T-cell (primary cell): Measurements from ENCODE around the gene ARHGEF11. TPM values are rescaled to one million over a fixed set of nuclear protein-coding genes. Genes with fewer than 3 reads are reported as not detected.

Experiments used
- ATAC-seq, 4 experiments: fragments of 200-7000 bp in 3 of 4; fragments of 150-1000 bp in 1 of 4; cut with Tn5 transposase; replicated peaks in 1 of 4; 1 replicate in 3 of 4; 2 replicates in 1 of 4; pipeline ENCODE4 v1.10.0; 2021; ENCODE audit warnings: moderate library complexity in 3 of 4, mild to moderate bottlenecking in 2 of 4, moderate number of reproducible peaks in 1 of 4
- CTCF ChIA-PET, 2 donors: fragments of 300-600 bp; sonication (Branson Sonifier 250); formaldehyde crosslinking; loops; one replicate each; lab custom pipeline; 2022; ENCODE audit warnings: antibody characterized with exemption in 2 of 2; lab: Charles Lee
- POLR2A ChIA-PET, 2 donors: fragments of 300-600 bp; sonication (Branson Sonifier 250); formaldehyde crosslinking; loops; one replicate each; lab custom pipeline; 2022; ENCODE audit warnings: antibody characterized with exemption in 2 of 2; lab: Charles Lee
- DNase-seq, 35 experiments: peaks; one replicate each; pipeline versions ENCODE4 v3.0.0 to v3.0.0-alpha.2; 2013 to 2023
- H3K27ac ChIP-seq: one replicate; pipeline ENCODE4 v1.5.1; 2013; ENCODE audit warnings: low read length
- H3K27me3 ChIP-seq, 2 experiments: replicated peaks in 1 of 2; 1 replicate in 1 of 2; 2 replicates in 1 of 2; pipeline versions ENCODE4 v1.6.1 to v1.7.0; 2013; ENCODE audit warnings: low read length in 1 of 2, mixed read lengths in 1 of 2; ENCODE audit not compliant: control insufficient read depth in 2 of 2, insufficient read depth in 2 of 2; ENCODE audit errors: extremely low read depth in 1 of 2
- H3K36me3 ChIP-seq, 2 donors: 1 replicate in 1 of 2; 2 replicates in 1 of 2; pipeline versions ENCODE4 v1.6.1 to v1.7.0; 2013; ENCODE audit warnings: low read length in 1 of 2; ENCODE audit not compliant: control insufficient read depth in 2 of 2, insufficient read depth in 1 of 2; ENCODE audit errors: extremely low read depth in 1 of 2
- H3K4me1 ChIP-seq, 2 experiments: 1 replicate in 1 of 2; 2 replicates in 1 of 2; pipeline versions ENCODE4 v1.6.1 to v1.7.0; 2013; ENCODE audit warnings: low read length in 2 of 2, mixed read lengths in 1 of 2; ENCODE audit not compliant: insufficient read depth in 2 of 2, control insufficient read depth in 1 of 2; ENCODE audit errors: extremely low read depth in 1 of 2
- H3K4me3 ChIP-seq, 2 donors: 1 replicate in 1 of 2; 2 replicates in 1 of 2; pipeline versions ENCODE4 v1.5.1 to v1.7.0; 2013; ENCODE audit warnings: mild to moderate bottlenecking in 2 of 2, low read length in 1 of 2, moderate library complexity in 1 of 2; ENCODE audit not compliant: control insufficient read depth in 1 of 2; ENCODE audit errors: extremely low read depth in 1 of 2
- H3K9me3 ChIP-seq: 2 replicates; pipeline ENCODE4 v1.7.0; 2013
- H3K27ac Mint-ChIP-seq, 2 donors: one replicate each; pipeline ENCODE4 v1.8.0; 2020 to 2021; ENCODE audit warnings: mild to moderate bottlenecking in 2 of 2, mixed read lengths in 2 of 2
- H3K27me3 Mint-ChIP-seq, 2 donors: one replicate each; pipeline ENCODE4 v1.8.0; 2021 to 2022; ENCODE audit warnings: mixed read lengths in 2 of 2
- H3K36me3 Mint-ChIP-seq: one replicate; pipeline ENCODE4 v1.8.0; 2021; ENCODE audit warnings: mixed read lengths
- H3K4me1 Mint-ChIP-seq, 3 donors: one replicate each; pipeline ENCODE4 v1.8.0; 2020 to 2022; ENCODE audit warnings: mixed read lengths in 3 of 3, mild to moderate bottlenecking in 1 of 3
- H3K4me3 Mint-ChIP-seq, 3 donors: one replicate each; pipeline ENCODE4 v1.8.0; 2020 to 2022; ENCODE audit warnings: mild to moderate bottlenecking in 3 of 3, mixed read lengths in 3 of 3, moderate library complexity in 3 of 3
- H3K9me3 Mint-ChIP-seq, 3 donors: one replicate each; pipeline ENCODE4 v1.8.0; 2020 to 2022; ENCODE audit warnings: mixed read lengths in 3 of 3
- WGBS: methylation state at CpG from one replicate; pipeline ENCODE4 v1.1.5; 2013; ENCODE audit warnings: missing lambda C conversion rate; ENCODE audit not compliant: insufficient coverage; 5-methylcytosine and 5-hydroxymethylcytosine counted together
- total RNA-seq, 35 experiments: library from RNA in 6 of 35; stranded (reverse) in 6 of 35; fragments of 120-200 nt in 1 of 35; gene quantifications; one replicate each; pipeline versions ENCODE4 v1.2.1 to v1.2.4 and lab custom pipeline; 2013 to 2026

ARHGEF11 gene
- total RNA-seq, 5 donors from 2014 or later (not counting 1 experiment from before 2014, with no cell fraction given) = 20.7 to 34.6 (median 34.1) TPM

DNA sequence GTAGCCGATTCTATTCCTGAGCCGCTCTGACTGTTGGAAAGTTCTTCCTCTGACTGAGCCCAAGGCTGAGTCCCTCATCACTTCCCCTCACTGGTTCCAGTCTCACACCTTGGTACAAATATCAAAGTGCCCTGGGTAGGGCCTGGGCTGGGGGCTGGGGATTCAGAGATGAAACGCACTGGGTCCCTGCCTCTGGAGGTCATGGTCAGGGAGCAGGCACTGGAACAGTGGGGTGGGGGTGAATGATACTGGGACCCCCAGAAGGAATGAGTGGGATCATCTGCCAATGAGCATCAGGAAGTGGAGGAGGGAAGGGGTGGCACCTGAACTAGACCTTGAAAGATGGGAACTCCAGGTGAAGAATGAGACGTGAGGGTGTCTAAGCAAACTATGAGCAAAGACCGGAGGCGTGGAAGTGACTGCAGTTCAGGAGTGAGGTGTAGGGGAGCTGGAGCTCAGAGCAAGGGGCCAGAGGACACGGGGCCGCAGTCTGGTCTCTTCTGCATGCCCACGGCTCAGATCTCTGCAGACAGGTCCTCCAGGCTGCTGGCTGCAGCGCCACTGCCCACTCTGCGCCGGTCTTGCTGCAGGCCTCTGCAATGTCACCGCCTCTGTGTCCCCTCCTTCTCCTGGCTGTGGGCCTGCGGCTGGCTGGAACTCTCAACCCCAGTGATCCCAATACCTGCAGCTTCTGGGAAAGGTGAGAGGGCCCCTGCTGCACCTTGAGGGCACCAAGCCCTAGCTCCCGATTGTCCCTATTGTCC lies 142.0 kb downstream of the ARHGEF11 start:
- H3K27ac Mint-ChIP-seq = no peak overlapping the region
- WGBS = 83% methylated on average over 11 of the region's 15 CpGs
- peaks cover 1 to 3% (median 2%) of the 10 kb centered on the region in 3 donors for H3K4me1 Mint-ChIP-seq
- DNase-seq = no peak
- Histone ChIP-seq H3K27me3 (peaks cover 0 to 61% of the 10 kb centered on the region in 2 experiments), H3K9me3 (no peaks in the 10 kb centered on the region), H3K4me1 (no peaks in the 10 kb centered on the region), H3K27ac (no peak overlapping the region), H3K4me3 (no peak overlapping the region), H3K36me3 (no peaks in the 10 kb centered on the region)
- no peak for ATAC-seq
- no peak overlapping the region for H3K4me3 Mint-ChIP-seq
- POLR2A ChIA-PET = no interaction called here
- peaks cover 11 to 29% of the 10 kb centered on the region in 2 donors for H3K27me3 Mint-ChIP-seq
- no peaks in the 10 kb centered on the region for H3K9me3 Mint-ChIP-seq
- no peaks in the 10 kb centered on the region for H3K36me3 Mint-ChIP-seq
- CTCF ChIA-PET = interaction anchor here in 1 of 2 donors (0.6 kb wide), 1 partner anchor 57 kb away, joined by 3 read pairs; no protein-coding TSS in a partner anchor

DNA sequence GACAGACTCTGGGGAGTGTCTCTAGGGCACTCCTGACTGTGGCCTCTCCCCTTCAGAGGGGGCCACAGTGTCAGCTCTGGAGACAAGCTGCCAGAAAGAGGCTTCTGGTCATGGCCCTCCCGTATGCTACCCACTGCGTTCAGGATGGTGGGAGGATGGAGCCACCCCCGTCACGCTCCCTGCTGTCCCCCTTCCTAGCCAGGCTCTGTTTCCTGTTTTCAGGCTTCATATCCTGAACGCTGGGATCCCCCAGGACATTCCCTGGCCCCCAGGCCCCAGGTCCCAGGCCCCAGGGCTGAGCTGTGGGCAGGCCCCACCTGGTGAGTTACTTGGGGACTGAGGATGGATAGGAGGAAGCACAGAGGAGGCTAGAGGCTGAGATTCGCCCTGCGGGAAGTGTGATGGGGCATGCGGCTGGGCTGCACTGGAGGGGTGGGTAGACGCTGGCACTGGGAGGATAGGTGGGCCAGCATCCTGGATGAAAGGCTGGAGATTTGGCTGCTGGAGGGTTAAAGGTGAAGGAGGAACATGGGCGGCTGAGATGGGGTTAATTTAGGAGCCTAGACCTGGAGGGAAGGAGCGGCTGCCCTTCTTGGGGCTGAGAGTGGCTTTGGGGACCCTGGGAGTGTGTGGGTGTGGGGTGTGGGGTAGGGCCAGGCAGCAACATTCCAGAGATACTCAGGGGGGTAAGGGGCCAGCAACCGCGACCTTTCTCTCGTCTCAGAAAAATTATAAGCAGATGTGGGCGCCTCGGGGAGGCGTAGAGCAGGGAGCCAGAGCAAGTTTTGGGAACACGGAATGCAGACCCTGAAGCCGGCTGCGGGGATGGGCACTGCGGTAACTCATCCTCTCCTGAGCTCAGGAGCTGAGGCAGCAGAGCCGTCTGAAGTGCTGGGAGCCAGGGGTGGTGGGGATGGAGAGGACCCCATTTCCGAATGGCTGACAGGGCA lies 143.3 kb downstream of the ARHGEF11 start:
- CTCF ChIA-PET = interaction anchor here in 1 of 2 donors (0.6 kb wide), 1 partner anchor 10 kb away, joined by 3 read pairs; no protein-coding TSS in a partner anchor
- peaks cover 14 to 35% of the 10 kb centered on the region in 2 donors for H3K27me3 Mint-ChIP-seq
- DNase-seq (no peak), ATAC-seq (no peak)
- 83% methylated on average over 19 of the region's 23 CpGs for WGBS
- no peak overlapping the region for H3K4me3 ChIP-seq
- peaks cover 0 to 6% of the 10 kb centered on the region in 2 experiments for H3K4me1 ChIP-seq
- no peak overlapping the region for H3K27ac ChIP-seq
- no peak overlapping the region for H3K4me3 Mint-ChIP-seq
- peaks cover 0 to 65% of the 10 kb centered on the region in 2 experiments for H3K27me3 ChIP-seq
- H3K36me3 Mint-ChIP-seq = no peaks in the 10 kb centered on the region
- no peaks in the 10 kb centered on the region for H3K9me3 ChIP-seq
- peaks cover 4 to 7% (median 6%) of the 10 kb centered on the region in 3 donors for H3K4me1 Mint-ChIP-seq
- POLR2A ChIA-PET = no interaction called here
- H3K9me3 Mint-ChIP-seq = no peaks in the 10 kb centered on the region
- H3K27ac Mint-ChIP-seq = no peak overlapping the region
- H3K36me3 ChIP-seq = no peaks in the 10 kb centered on the region

- Histone ChIP-seq H3K36me3 (no peaks in the 10 kb centered on the region), H3K27me3 (peaks cover 0 to 65% of the 10 kb centered on the region in 2 experiments), H3K27ac (no peak overlapping the region), H3K4me3 (no peak overlapping the region), H3K4me1 (peaks cover 0 to 6% of the 10 kb centered on the region in 2 experiments), H3K9me3 (no peaks in the 10 kb centered on the region)
- Mint-ChIP-seq H3K27me3 (peaks cover 10 to 34% of the 10 kb centered on the region in 2 donors), H3K9me3 (no peaks in the 10 kb centered on the region), H3K36me3 (no peaks in the 10 kb centered on the region), H3K27ac (no peak overlapping the region), H3K4me3 (no peak overlapping the region), H3K4me1 (peaks cover 4 to 7% (median 6%) of the 10 kb centered on the region in 3 donors)
- 86% methylated on average over 1 of the region's 4 CpGs for WGBS
- CTCF ChIA-PET = interaction anchor here in 1 of 2 donors (0.7 kb wide), 1 partner anchor 55 kb away, joined by 3 read pairs; no protein-coding TSS in a partner anchor
- ATAC-seq (no peak), DNase-seq (no peak)
- POLR2A ChIA-PET = no interaction called here
Observed at GRCh38 chr1:156901590-156901900, 144.0 kb downstream of the ARHGEF11 start.

DNA sequence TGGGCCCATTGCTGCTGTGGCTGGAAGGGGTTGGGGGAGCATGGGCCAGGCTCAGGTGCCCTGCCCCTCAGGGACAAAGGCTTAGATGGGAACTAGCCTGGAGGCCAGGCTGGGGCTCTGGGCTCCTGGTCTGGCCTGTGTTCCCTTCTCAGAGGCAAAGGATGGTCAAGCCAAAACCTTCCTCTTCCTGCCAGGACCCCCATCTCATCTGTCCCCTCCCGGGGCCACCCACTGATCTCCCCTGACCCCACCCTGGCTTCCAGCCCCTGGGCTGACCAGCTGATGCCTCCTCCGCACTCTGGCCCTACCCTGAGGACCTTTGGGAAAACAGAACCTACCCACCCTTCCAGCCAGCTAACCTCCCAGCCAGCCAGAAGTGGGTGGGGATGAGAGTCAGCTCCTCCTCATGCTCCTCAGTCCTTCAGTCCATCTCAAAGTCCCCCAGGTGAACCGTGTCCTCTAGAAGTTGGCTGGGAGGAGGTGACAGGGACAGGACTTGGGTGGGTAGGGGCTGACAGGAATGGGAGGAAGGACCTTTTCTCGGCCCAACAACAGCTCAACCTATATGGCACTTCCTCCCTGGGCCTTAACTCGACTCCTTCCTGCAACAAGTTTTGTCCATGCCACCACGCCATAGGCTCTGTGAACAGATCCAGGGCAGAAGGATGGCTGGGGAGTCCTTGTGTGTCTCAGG lies 144.5 kb downstream of the ARHGEF11 start:
- Histone ChIP-seq H3K27me3 (peaks cover 0 to 64% of the 10 kb centered on the region in 2 experiments), H3K36me3 (no peaks in the 10 kb centered on the region), H3K4me3 (no peak overlapping the region), H3K4me1 (peaks cover 0 to 6% of the 10 kb centered on the region in 2 experiments), H3K27ac (no peak overlapping the region), H3K9me3 (no peaks in the 10 kb centered on the region)
- Mint-ChIP-seq H3K4me1 (peaks cover 4 to 7% (median 6%) of the 10 kb centered on the region in 3 donors), H3K27ac (no peak overlapping the region), H3K9me3 (no peaks in the 10 kb centered on the region), H3K4me3 (no peak overlapping the region), H3K27me3 (peaks cover 10 to 35% of the 10 kb centered on the region in 2 donors), H3K36me3 (no peaks in the 10 kb centered on the region)
- no peak for DNase-seq
- POLR2A ChIA-PET = no interaction called here
- WGBS = 75% methylated on average over 1 of the region's 6 CpGs
- ATAC-seq = no peak
- CTCF ChIA-PET = interaction anchor here in 1 of 2 donors (0.7 kb wide), 1 partner anchor 56 kb away, joined by 3 read pairs; no protein-coding TSS in a partner anchor

- H3K9me3 ChIP-seq = no peaks in the 10 kb centered on the region
- H3K27ac Mint-ChIP-seq = no peak overlapping the region
Observed at GRCh38 chr1:156899956-156900718, 145.4 kb downstream of the ARHGEF11 start.

More at GRCh38 chr1:156899956-156900718, 145.4 kb downstream of the ARHGEF11 start:
- Histone ChIP-seq H3K4me1 (peaks cover 0 to 6% of the 10 kb centered on the region in 2 experiments), H3K27me3 (peaks cover 0 to 71% of the 10 kb centered on the region in 2 experiments), H3K4me3 (no peak overlapping the region), H3K36me3 (no peaks in the 10 kb centered on the region), H3K27ac (no peak overlapping the region)
- CTCF ChIA-PET = interaction anchor here (0.5 to 0.6 kb wide), 2 partner anchors 104 to 233 kb away, joined by 3 to 4 read pairs; no protein-coding TSS in a partner anchor
- H3K9me3 Mint-ChIP-seq = no peaks in the 10 kb centered on the region
- peaks cover 4 to 7% (median 6%) of the 10 kb centered on the region in 3 donors for H3K4me1 Mint-ChIP-seq
- no peak for DNase-seq
- WGBS = 91% methylated on average over 4 of the region's 12 CpGs
- H3K27me3 Mint-ChIP-seq = peaks cover 10 to 39% of the 10 kb centered on the region in 2 donors
- no peak for ATAC-seq
- no peaks in the 10 kb centered on the region for H3K36me3 Mint-ChIP-seq
- H3K4me3 Mint-ChIP-seq = no peak overlapping the region
- POLR2A ChIA-PET = no interaction called here
